ENCODE data around the gene ZC3H18. TPM values are rescaled to one million over a fixed set of nuclear protein-coding genes. Genes with fewer than 3 reads are reported as not detected.

The ZC3H18 gene
- total RNA-seq, 2 donors from 2014 or later = 23.2 to 29.1 TPM

DNA sequence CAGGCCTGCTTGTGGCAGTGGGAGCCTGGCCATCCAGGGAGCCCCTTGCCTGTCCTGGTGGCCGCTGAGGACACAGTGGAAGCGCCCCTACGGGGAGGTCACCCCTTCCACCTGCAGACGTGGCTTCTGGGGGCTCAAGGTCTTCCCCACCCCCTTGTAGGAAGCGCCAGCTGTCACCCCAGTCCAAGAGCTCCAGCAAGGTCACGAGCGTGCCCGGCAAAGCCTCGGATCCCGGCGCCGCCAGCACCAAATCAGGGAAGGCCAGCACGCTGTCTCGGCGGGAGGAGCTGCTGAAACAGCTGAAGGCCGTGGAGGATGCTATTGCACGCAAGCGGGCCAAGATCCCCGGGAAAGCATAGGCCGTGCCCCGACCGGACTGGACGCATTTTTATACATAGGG is 60.7 kb downstream of the ZC3H18 start:
- intact Hi-C loops (cut with DNase I) = no loop called here
- no peak for DNase-seq (ENCODE audit: low spot score)

GRCh38 chr16:88631384-88631783 is 61.2 kb downstream of the ZC3H18 start:
- no peak for DNase-seq (ENCODE audit: low spot score)
- intact Hi-C loops (cut with DNase I) = no loop called here

DNA sequence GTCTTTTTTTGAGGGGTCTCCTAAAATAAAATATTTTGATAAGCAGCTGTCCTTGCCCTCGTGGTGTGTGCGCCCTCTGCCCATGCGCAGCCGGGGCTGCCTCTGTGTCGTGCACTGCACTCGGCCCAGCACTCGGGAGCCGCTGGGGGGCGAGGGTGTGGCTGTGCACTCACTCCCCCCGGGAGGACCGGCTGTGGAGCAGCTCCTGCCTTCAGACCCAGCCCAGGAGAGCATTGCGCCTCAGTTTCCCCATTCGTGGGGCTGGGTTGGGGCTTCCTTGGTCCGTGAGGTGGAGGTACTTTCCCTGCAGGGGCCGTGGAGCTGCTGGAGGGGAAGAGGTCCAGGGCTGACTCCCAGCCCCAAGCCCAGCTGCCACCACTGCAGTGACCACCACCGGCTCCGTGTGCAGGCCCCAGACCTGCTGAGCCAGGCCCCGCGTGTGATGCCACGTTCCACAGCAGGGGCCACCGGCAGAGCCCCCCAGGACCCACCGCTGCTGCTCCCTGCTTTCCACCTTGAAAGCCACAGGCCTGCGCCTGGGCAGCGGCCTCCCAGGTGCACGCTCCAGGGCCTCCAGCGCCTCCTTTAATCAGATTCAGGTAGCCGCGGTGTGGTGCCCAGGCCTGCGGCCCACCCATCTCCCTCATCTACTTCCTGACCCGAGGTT is 61.9 kb downstream of the ZC3H18 start:
- intact Hi-C loops (cut with DNase I) = no loop called here
- DNase-seq (ENCODE audit: low spot score) = no peak

GRCh38 chr16:88632587-88632930 is 62.4 kb downstream of the ZC3H18 start:
- intact Hi-C loops (cut with DNase I) = no loop called here
- no peak for DNase-seq (ENCODE audit: low spot score)

GRCh38 chr16:88633684-88634140 is 63.5 kb downstream of the ZC3H18 start:
- DNase-seq (ENCODE audit: low spot score) = no peak
- intact Hi-C loops (cut with DNase I) = no loop called here

- peak; percentile 89 for DNase-seq (ENCODE audit: low spot score)
- intact Hi-C loops (cut with DNase I) = no loop called here
These were observed 64.2 kb downstream of the ZC3H18 start for GRCh38 chr16:88634141-88634993.

DNA sequence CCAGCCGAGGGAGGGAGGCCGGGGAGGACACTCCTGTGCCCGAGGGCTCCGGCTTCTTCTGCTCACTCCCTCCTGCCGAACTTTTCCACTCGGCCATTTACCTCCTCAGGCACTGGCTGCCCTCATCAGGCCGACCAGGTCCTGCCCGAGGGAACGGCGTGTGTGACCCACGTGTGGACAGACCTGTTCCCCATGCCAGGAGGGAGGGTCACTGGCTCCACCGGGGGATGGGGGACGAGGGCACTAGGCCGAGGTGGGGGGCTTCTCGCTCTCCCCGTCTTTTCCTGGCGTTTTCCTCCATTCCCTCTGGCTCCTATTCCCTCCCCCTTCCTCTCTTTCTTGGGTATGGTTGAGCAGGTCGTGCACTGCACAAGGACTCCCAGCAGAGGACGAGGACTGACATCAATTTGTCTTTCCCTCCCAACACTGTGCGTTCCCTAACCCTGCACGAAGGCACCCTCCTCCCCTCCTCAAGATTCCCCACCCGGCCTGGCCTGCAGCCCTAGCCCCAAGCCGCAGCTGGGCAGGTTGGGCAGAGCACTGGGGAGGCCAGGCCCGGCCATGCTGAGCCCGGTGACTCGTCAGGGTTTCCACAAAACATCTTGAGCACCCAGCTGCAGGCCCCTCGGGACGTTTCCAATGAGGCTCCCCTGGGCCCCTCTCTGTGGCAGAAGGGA is 64.9 kb downstream of the ZC3H18 start:
- intact Hi-C loops (cut with DNase I) = no loop called here
- no peak for DNase-seq (ENCODE audit: low spot score)

DNA sequence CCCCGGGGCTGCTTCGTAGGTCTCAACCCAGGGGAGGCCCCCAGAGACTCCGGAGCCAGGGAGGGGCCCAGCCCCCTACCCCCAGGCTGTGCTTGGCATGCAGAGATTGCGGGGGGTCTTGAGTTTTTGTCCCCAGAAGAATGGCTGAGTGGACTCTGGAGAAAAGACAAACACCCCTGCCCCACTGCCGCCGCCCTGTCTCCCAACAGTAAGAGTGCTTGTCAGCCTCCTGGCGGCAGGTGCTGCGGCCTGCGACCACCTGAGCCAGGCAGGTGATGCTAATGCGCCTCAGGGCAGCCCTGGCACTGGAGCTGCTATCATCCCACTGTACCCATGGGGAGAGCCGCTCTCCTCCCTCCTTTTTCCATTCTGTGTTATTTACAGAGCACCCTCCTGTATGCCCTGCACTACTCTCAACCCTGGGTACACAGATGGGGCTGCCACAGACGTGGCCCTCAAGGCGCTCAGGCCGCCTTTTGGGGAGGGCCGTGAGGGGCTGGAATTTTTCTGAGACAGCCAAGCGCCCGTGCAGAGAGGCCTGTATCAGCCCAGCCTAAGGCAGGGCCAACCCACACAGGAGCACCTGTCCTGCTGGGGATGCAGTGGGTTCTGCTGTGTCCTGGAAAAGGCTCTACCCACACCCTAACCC is 65.6 kb downstream of the ZC3H18 start:
- intact Hi-C loops (cut with DNase I) = no loop called here
- DNase-seq (ENCODE audit: low spot score) = no peak

GRCh38 chr16:88636488-88637265 is 66.5 kb downstream of the ZC3H18 start:
- intact Hi-C loops (cut with DNase I) = no loop called here
- no peak for DNase-seq (ENCODE audit: low spot score)

GRCh38 chr16:88638323-88639230 is 68.4 kb downstream of the ZC3H18 start, which contains the start of gene IL17C:
IL17C (plus strand) TSS chr16:88638572; CDS start chr16:88638642, 70 bp downstream.
- DNase-seq (ENCODE audit: low spot score) = no peak
- intact Hi-C loops (cut with DNase I) = no loop called here

DNA sequence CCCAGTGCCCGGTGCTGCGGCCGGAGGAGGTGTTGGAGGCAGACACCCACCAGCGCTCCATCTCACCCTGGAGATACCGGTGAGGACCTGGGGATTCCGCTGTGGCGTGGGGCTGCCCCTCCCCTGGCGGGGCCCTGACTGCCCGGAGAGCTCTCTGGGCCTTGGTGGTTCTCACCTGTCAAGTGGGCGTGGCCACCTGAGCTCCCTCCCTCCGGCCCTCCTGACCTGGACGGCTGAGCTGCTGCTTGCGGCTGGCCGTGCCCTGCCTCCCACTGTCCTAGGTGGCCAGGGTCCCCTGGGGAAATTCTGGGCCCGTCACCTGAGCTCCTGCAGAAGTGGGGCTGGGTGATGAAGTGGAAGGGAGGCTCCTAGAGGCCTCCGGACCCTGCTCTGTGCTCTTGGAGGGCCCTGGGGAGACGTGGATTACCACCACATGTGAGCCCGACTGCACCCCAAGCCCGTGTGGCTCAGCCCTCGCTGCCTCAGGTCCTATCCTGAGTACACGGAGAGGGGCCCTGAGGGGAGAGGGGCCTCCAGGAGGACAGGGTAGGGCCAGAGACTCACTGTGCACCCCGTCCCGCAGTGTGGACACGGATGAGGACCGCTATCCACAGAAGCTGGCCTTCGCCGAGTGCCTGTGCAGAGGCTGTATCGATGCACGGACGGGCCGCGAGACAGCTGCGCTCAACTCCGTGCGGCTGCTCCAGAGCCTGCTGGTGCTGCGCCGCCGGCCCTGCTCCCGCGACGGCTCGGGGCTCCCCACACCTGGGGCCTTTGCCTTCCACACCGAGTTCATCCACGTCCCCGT is 69.2 kb downstream of the ZC3H18 start:
- DNase-seq (ENCODE audit: low spot score) = no peak

GRCh38 chr16:88640039-88640495 is 69.9 kb downstream of the ZC3H18 start:
- no peak for DNase-seq (ENCODE audit: low spot score)
- intact Hi-C loops (cut with DNase I) = no loop called here

More for the DNA sequence above, 69.2 kb downstream of the ZC3H18 start:
- intact Hi-C loops (cut with DNase I) = no loop called here

DNA sequence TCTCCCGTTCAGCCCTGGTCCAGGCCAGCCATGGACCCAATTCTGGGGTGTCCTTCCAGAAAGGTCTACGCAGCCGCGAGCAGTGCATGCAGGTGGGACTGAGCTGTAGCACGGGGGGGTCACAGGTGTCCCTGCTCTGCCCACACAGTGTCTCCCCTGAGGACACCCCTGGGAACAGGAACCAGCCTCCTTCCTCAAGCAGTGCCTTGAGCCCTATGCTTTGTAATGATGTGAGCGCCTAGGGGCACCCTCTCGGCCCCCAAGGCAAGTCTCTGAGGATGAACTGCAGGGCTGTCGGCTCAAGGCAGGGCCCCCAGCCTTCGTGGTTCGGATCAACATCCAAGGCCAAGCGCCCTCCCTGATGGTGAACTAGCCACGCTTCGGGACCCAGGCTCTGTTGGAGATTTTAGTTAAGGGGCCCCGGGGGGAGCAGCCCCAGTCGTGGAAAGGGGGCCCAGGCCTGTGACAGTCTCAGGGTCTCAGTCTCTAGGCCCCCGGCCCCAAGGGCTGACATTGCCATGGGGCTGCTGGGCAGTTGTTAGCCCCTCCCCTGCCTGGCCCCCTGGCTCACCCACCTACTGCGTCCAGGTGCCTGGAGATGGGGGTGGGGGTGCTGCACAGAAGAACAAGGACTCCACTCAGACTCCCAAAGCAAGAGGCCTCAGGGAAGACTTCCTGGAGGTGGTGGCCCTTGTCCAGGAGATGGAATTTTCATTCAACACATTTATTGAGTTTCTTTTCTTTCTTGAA is 70.5 kb downstream of the ZC3H18 start:
- intact Hi-C loops (cut with DNase I) = no loop called here
- no peak for DNase-seq (ENCODE audit: low spot score)

DNA sequence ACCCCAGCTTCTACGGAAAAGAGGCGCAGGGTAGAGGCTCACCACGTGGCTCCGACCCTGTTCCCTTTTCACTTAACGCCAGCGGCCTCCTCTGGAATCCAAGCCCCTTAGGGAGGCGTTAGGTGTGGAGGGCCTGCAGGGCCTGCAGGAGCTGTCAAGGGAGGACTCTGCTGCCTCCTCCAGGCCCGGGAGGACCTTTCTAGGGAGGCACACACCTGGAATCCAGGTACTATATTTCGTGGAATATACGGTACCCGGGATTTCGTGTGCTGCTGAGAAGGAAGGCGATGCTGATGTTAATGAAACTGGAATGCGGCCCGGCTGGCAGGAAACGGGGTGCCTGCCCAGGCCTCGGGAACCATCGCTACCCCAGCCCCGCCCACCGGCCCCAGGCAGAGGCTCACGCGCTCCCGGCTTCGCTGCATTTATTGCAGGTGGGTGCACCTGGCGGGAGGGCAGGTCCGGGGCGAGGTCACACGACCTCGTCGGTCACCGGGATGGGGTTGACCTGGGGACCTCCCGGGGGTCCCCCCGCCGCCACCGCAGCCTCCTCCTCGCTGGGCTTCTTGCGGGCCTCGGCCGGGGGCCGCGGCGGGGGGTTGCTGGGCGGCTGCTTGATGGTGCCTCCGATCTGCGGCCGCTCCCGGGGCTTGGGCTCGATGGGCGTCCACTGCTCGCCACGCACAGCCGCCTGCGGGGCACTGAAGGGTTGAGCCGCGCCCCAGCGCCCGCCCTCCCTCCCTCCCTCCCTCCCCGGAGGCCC is 72.9 kb downstream of the ZC3H18 start:
- intact Hi-C loops (cut with DNase I) = no loop called here
- no peak for DNase-seq (ENCODE audit: low spot score)

GRCh38 chr16:88643644-88643932 is 73.4 kb downstream of the ZC3H18 start:
- DNase-seq (ENCODE audit: low spot score) = no peak
- intact Hi-C loops (cut with DNase I) = no loop called here

DNA sequence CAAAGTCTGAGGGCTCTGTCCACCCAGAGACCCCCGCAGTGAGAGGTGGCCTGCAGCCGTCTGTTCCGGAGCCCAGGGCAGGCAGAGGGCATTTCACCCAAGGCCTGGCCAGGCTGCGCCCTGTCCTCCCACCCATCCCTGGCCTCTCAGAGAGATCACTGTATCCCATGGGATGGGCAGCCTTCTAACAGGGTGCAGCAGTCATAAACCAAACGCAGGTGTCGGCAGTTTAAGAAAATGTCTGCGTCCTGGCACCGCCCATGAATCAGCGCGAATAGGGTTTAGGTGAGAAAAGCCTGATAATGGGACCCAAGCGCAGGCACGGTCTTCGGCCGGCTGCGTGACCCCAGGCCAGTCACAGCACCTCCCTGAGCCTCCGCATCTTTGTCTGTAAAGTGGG is 75.3 kb downstream of the ZC3H18 start:
- intact Hi-C loops (cut with DNase I) = no loop called here
- DNase-seq (ENCODE audit: low spot score) = no peak

Measured in posterior vena cava (tissue), 2 donors.